Endometrial microvascular endothelial cells (primary cell): Measurements from ENCODE around the gene PGK1. TPM values are rescaled to one million over a fixed set of nuclear protein-coding genes. Genes with fewer than 3 reads are reported as not detected.
"Not testable (repeated sequence)": the region's sequence is repeated elsewhere in the genome, so short reads cannot be mapped to it uniquely, and the experiment has no call there.

ENCODE experiments used
- in situ Hi-C: cut with HindIII; loops from 2 replicates; pipeline ENCODE4 v1.10.0; 2017; ENCODE audit warnings: low sequenced_read_pairs, low pct_unique_long_range_greater_than_20kb; ENCODE audit errors: inconsistent ontology term
- total RNA-seq: library from RNA; depleted of rRNA; stranded (reverse); fragments of >200 nt; gene quantifications from one replicate; pipeline ENCODE4 v1.2.3, GENCODE V29; 2015; ENCODE audit errors: inconsistent ontology term

PGK1 gene
- total RNA-seq, 1 donor from 2014 or later = 400 TPM

GRCh38 chrX:78109458-78109857 is 5.4 kb downstream of the PGK1 start:
- in situ Hi-C loops = no loop called here

- in situ Hi-C loops = no loop called here
Observed at GRCh38 chrX:78111140-78111931, 7.3 kb downstream of the PGK1 start.

- in situ Hi-C loops = no loop called here
Observed at GRCh38 chrX:78116365-78116764, 12.3 kb downstream of the PGK1 start.

GRCh38 chrX:78116766-78117165 is 12.7 kb downstream of the PGK1 start:
- in situ Hi-C loops = no loop called here

- in situ Hi-C loops = no loop called here
Observed at GRCh38 chrX:78118628-78119027, 14.6 kb downstream of the PGK1 start.

GRCh38 chrX:78119521-78120227 is 15.6 kb downstream of the PGK1 start:
- in situ Hi-C loops = no loop called here

- in situ Hi-C loops = no loop called here
Observed at GRCh38 chrX:78123190-78123589, 19.1 kb downstream of the PGK1 start.

- in situ Hi-C loops = no loop called here
Observed at GRCh38 chrX:78124307-78124706, 20.3 kb downstream of the PGK1 start.

GRCh38 chrX:78125148-78125547 is 21.1 kb downstream of the PGK1 start:
- in situ Hi-C loops = no loop called here

- in situ Hi-C loops = not testable (repeated sequence)
Observed at GRCh38 chrX:78125781-78126180, 21.7 kb downstream of the PGK1 start.

GRCh38 chrX:78129714-78130113 is 25.7 kb downstream of the PGK1 start:
- in situ Hi-C loops = no loop called here

- in situ Hi-C loops = no loop called here
Observed at GRCh38 chrX:78130396-78130795, 26.3 kb downstream of the PGK1 start.

GRCh38 chrX:78131117-78131516 is 27.1 kb downstream of the PGK1 start:
- in situ Hi-C loops = no loop called here

GRCh38 chrX:78133238-78133960 is 29.4 kb downstream of the PGK1 start:
- in situ Hi-C loops = no loop called here

- in situ Hi-C loops = no loop called here
Observed at GRCh38 chrX:78139160-78140123, 35.4 kb downstream of the PGK1 start, which contains the start of gene TAF9B. TSS of gene TAF9B (minus strand) at chrX:78139650. CDS start at chrX:78139611, 39 bp downstream.

GRCh38 chrX:78140206-78140605 is 36.2 kb downstream of the PGK1 start:
- in situ Hi-C loops = no loop called here

- in situ Hi-C loops = not testable (repeated sequence)
Observed at GRCh38 chrX:78147002-78147540, 43.0 kb downstream of the PGK1 start.

GRCh38 chrX:78157373-78157772 is 53.3 kb downstream of the PGK1 start:
- in situ Hi-C loops = not testable (repeated sequence)
